ENCODE measurements around the gene EPB41L1.

GRCh38 chr20:36260316-36260715 lies 105.8 kb downstream of the EPB41L1 start:
- TF ChIP-seq CTCF (IDR thresholded peaks at IDR 0.05) (no peak), POLR2A (IDR thresholded peaks at IDR 0.05) (no peak)

Data from heart left ventricle (tissue), 13 donors.